ENCODE results near the gene SNRPD3.

GRCh38 chr22:24543679-24544243, 12.0 kb upstream of the SNRPD3 start:
- no peak for TF ChIP-seq CTCF (IDR thresholded peaks at IDR 0.05)
- no peak for TF ChIP-seq ZFX (IDR thresholded peaks at IDR 0.05; ENCODE audit: borderline replicate concordance)

Measured in 22Rv1 (cell line).